Glomerular endothelial cell (primary cell): ENCODE measurements around the gene RALA. TPM values are rescaled to one million over a fixed set of nuclear protein-coding genes. Genes with fewer than 3 reads are reported as not detected.
"Not testable (repeated sequence)": the region's sequence is repeated elsewhere in the genome, so short reads cannot be mapped to it uniquely, and the experiment has no call there.

ENCODE experiments used
- DNase-seq: peaks from one replicate; pipeline ENCODE4 v3.0.0-alpha.2; 2011; ENCODE audit warnings: low read depth, low spot score; ENCODE audit errors: extremely low read depth
- total RNA-seq: library from RNA; depleted of rRNA; stranded (reverse); fragments of >200 nt; gene quantifications from 2 replicates; pipeline ENCODE4 v1.2.3, GENCODE V29; 2015

The RALA gene
- total RNA-seq, 1 donor from 2014 or later: 176 TPM

- DNase-seq: not testable (repeated sequence)
These were observed 56.5 kb downstream of the RALA start for GRCh38 chr7:39679874-39680273.

DNA sequence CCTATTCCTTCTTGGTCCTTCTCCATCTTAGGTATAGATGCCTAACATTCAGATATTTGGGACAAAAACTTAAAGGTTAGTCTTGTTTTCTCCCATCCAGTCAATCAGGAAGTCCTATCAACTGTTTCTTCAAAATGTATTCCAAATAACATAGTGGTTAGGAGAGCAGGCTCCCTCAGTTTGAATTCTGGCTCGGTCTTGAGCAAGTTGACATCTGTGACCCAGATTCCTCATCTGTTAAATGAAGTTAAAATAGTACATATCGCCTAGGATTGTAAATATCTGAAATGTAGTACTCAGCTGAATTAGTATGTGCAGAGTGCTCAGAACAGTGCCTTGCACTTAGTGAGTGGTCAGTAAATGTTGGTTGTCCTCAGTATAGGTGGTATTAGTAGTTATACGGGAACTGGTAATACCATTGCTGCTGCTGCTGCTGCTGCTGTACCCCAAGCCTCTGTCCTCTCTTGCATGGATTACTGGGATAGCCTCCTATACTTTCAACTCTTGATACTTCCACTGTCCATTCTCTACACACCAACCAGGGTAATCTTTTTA, 58.6 kb downstream of the RALA start:
- no peak for DNase-seq

DNA sequence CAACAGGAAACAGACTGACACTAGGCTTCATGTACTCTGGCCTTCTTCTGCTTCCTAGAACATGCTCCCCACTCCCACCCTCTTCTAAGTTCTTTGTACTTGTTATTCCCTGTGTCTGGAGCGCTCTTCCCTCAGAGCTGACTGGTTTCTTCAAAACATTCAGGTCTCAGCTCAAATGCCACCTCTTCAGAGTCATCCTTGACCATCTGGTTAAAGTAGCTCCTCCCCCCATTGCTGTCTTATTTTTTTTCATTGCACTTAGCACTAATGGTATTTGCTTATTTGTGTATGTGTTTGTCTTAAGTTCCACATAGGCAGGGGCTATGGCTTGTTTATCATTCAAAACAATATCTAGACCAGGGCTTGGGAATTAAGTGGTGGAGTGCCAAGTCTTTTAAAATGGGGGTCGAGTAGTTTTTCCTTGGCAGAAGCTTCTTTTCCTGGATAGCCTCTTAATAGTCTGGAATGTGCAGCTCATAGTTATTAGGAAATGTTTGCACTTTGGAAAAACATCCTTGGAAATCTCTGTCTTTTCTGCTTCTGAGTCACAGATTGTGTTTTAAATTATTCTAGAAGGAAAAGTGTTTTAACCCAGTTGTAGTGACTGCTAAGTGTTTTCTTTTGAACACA, 60.0 kb downstream of the RALA start:
- DNase-seq: peak; percentile 27

DNA sequence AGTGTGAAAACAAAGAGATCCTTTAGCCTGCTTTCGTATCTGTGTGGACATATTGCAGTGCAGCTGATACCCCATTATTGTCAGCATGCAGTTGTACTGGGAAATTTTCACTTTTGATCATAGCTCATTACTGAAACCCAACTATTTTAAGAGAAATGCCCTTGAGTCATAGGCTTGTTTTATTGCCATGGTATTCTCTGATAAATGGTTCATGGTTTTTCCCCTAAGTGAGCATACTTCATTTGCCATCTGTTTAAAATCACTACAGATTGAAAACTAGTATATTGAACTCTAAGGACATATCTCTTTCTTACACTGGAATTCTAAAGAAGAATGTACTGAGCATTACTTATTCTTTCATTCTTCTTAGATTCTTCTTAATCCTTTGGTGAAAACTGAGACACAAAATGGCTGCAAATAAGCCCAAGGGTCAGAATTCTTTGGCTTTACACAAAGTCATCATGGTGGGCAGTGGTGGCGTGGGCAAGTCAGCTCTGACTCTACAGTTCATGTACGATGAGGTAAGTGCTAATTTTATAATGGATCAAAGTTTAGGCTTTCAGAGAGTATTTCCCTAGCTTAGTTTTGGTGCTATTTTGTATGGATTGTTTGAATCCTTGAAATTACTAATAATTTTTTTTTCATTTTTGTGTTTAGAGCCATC, 63.0 kb downstream of the RALA start:
- no peak for DNase-seq

- no peak for DNase-seq
These were observed 65.5 kb downstream of the RALA start for GRCh38 chr7:39688611-39689480.

DNA sequence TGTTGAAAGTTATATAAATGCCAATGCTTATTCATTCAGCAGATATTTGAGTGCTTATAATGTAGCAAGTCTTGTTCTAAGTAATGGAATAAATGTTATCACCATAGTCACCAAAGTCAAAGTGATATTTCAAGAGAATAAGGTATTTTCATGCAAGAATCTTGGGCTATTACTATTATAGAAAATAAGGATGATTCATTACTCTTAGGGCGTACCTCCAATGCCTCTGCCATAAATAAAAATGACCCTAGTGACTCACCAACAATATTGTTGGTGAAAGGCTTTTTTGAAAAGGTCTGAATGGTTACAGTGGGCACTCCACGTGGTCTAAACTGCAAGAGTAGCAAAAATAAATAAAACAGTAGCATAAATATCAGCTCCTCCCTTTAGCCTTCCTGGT, 68.4 kb downstream of the RALA start:
- no peak for DNase-seq

DNA sequence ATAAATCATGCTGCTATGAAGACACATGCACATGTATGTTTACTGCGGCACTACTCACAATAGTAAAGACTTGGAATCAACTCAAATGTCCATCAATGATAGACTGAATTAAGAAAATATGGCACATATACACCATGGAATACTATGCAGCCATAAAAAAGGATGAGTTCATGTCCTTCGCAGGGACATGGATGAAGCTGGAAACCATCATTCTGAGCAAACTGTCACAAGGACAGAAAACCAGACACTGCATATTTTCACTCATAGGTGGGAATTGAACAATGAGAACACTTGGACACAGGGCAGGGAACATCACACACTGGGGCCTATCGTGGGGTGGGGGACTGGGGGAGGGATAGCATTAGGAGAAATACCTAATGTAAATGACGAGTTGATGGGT, 69.7 kb downstream of the RALA start:
- not testable (repeated sequence) for DNase-seq

DNA sequence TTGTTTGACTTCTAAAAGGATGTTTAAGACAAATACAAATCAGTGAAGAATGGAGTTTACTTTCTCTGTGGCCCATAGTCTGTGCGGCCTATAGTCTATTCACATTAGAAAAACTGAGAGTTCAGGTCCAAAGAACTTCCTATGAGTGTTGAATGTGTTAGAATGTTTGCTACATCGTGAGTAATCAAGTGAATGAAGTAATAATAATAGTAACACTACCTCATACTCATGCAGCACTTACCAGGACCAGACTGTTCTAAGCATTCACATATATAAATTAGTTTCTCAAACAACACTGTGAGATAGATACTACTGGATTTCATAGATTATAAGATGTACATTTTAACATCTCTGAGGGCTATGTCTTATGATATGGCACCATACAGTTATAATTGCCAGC, 70.4 kb downstream of the RALA start:
- no peak for DNase-seq

GRCh38 chr7:39695852-39696586, 72.6 kb downstream of the RALA start:
- no peak for DNase-seq

DNA sequence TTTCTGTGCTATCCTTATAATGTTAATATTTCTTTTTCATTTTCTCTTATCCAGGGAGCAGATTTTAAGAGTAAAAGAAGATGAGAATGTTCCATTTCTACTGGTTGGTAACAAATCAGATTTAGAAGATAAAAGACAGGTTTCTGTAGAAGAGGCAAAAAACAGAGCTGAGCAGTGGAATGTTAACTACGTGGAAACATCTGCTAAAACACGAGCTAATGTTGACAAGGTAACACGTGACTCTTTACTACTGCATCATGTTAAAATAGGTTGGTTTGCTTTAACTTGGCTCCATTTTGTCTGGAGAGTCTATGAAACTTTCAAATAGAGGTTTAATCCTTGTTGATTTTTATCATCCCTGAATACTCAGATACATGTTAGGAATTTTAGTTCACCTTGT, 73.3 kb downstream of the RALA start:
- no peak for DNase-seq

GRCh38 chr7:39697483-39697882, 74.1 kb downstream of the RALA start:
- no peak for DNase-seq

- no peak for DNase-seq
These were observed 76.8 kb downstream of the RALA start for GRCh38 chr7:39700165-39700564.

DNA sequence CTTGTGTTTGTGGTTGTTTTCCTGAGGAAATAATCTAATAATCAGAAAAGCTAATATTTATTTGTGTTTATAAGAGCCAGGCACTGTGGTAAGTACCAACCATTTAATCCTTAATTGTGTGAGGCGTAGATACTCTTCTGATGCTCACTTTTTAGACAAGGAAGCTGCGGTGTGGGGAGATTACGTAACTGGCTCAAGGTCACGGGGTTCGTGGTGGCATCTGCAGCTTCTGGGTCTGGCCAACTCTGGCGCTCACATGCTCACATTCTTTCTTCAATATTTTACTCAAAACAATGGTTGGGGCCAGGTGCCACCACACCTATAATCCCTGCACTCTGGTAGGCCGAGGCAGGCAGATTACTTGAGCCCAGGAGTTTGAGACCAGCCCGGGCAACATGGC, 77.6 kb downstream of the RALA start:
- DNase-seq: no peak

- DNase-seq: no peak
These were observed 78.8 kb downstream of the RALA start for GRCh38 chr7:39702133-39702532.

DNA sequence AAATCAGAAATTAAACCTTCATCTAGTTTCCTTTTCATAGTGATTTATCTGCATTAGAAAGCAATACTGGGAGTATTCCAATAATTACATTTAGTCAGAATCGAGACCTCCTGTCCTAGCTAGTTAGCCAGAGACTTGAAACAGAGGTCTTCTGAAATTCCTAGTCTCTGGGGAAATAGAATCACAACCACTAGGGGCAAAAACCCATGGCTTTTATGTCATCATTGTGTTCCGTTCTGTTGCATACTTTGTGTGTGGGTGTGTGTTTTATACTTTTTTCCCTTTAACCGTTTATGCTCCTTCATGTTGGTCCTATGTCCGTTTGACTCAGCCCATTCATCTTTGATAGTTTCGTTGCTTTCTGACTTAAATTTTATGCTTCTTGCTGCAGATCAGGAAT, 79.8 kb downstream of the RALA start:
- DNase-seq: no peak

GRCh38 chr7:39709029-39709428, 85.7 kb downstream of the RALA start:
- DNase-seq: no peak

DNA sequence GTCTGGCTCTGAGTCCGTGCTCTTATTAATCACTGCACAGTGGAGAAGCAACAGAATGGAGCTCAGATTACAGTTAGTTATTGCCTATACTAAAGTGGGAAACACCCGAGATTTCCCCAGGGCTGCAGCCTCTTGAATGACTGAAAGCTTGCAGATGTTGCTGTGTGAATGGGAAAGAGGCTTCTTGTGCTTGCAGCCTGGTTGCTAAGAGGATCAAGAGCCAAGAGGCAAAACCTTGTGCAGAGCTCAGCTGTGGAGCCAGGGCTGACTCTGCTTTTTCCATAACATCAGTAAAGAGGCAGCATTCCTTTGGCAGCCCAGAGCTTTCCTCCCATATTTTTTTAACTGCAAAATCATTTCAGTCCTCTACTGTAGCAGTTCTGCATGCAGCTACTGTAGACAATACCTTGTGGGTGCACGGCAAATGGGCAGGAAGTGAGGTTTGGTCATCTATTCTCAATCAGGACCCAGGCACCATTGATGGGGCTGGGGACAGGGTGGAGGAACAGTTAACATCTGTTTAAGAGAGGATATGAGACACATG, 86.5 kb downstream of the RALA start:
- no peak for DNase-seq

DNA sequence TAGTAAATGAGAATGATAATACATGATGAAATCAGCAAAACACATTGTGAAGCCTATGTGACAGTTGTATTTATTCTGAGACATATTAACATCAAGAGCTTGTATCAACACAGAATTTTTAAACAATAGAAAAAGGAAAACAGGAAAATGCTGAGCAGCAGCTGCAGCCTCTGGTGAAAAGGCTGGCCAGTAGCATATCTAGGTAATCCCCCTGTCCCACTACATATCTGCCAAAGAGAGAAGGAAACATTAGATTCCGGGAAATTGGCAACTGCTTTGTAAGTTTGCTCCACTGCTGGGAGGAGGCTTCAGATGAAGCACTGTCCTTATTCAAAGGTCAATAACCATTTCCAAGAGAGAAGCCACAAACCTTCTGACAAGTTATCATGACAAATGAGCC, 89.4 kb downstream of the RALA start:
- no peak for DNase-seq

DNA sequence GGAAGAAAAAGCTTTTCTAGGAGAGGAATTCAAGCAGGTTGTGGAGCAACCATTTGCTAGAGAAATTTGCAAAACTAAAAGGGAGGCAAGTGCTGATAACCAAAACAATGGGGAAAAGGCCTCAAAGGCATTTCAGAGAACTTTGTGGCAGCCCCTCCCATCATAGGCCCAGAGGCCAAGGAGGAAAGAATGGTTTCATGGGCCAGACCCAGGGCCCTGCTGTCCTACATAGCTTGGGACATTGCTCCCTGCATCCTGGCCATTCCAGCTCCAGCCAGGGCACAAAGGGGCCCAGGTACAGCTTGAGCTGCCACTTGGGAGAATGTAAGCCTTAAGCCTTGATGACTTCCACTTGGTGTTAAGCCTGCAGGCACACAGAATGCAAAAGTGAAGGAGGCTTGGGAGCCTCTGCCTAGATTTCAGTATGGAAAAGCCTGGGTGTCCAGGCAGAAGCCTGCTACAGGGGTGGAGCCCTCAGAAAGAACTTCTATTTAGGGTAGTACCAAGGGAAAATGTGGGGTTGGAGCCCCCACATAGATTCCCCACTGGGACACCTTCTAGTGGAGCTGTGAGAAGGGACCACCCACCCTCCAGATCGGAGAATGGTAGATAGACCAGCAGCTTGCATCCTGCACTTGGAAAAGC, 91.2 kb downstream of the RALA start:
- DNase-seq: no peak

DNA sequence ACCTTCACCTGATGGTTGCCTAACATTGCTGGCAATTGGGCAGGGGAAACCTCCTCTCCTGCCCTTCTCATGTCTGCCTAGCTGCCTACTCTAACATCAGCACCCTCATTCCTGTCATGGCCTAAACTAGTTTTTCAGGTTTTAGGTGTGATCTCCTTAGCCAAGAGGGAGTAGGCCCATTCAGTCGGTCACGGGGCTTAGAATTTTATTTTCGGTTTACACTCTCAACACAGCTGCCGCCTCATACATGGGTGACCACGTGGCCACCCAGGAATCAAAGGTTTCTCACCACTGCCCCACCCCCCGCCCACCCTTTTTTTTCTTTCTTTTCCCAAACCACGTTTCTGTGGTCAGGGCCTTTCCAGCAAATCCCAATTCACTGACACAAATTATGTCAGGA, 97.2 kb downstream of the RALA start:
- no peak for DNase-seq
